ENCODE measurements around the gene GOLPH3. TPM values are rescaled to one million over a fixed set of nuclear protein-coding genes. Genes with fewer than 3 reads are reported as not detected.

GOLPH3 gene
- total RNA-seq, 1 experiment from 2014 or later = 98.7 TPM

GRCh38 chr5:32098890-32099310 is 75.2 kb downstream of the GOLPH3 start:
- DNase-seq = no peak
- Histone ChIP-seq H3K4ac (ENCODE audit: low read depth, low read length) (no peak overlapping the region), H3K79me1 (ENCODE audit: insufficient read depth, low read depth, low read length, poor library complexity, severe bottlenecking) (no peaks in the 10 kb centered on the region), H3K79me2 (ENCODE audit: insufficient read depth, low read length) (no peaks in the 10 kb centered on the region), H3K4me1 (ENCODE audit: insufficient read depth, low read length) (no peaks in the 10 kb centered on the region), H3K14ac (ENCODE audit: insufficient read depth, low read length) (no peak overlapping the region), H3K56ac (ENCODE audit: insufficient read length, low read depth, low read length) (no peak overlapping the region), H3K23ac (ENCODE audit: insufficient read length, low read depth, low read length) (no peak overlapping the region), H3T11ph (ENCODE audit: low read length) (no peak overlapping the region), H4K5ac (ENCODE audit: insufficient read length, low read depth, low read length) (no peak overlapping the region), H2AFZ (ENCODE audit: low read length) (no peak overlapping the region), H2BK120ac (ENCODE audit: low read depth, low read length, poor library complexity, severe bottlenecking) (no peak overlapping the region), H3K4me2 (ENCODE audit: insufficient read depth, insufficient read length, low read length) (no peak overlapping the region), H4K20me1 (ENCODE audit: control insufficient read depth, insufficient read depth, insufficient read length) (no peaks in the 10 kb centered on the region), H2BK20ac (ENCODE audit: low read depth, low read length, poor library complexity, severe bottlenecking) (no peak overlapping the region), H3K9me3 (ENCODE audit: control insufficient read depth, low read depth, low read length) (no peaks in the 10 kb centered on the region), H3K27me3 (ENCODE audit: insufficient read depth, low read length) (no peaks in the 10 kb centered on the region), H4K8ac (replicated peaks; ENCODE audit: insufficient read length, low read depth, low read length) (no peak overlapping the region), H2BK15ac (ENCODE audit: low read depth, low read length) (no peak overlapping the region), H3K23me2 (ENCODE audit: insufficient read length, low read depth, low read length, poor library complexity, severe bottlenecking) (no peaks in the 10 kb centered on the region), H4K91ac (ENCODE audit: insufficient read length, low read depth, low read length) (no peak overlapping the region), H3K27ac (ENCODE audit: insufficient read length, low read depth, low read length) (no peak overlapping the region), H2AK5ac (ENCODE audit: insufficient read length, low read length) (no peak overlapping the region), H3K18ac (ENCODE audit: insufficient read length, low read depth, low read length) (no peak overlapping the region), H2BK5ac (ENCODE audit: insufficient read length, low read length) (no peak overlapping the region), H2BK12ac (ENCODE audit: insufficient read length, low read depth, low read length) (no peak overlapping the region), H3K9ac (ENCODE audit: extremely low read depth, insufficient read length, low read length) (no peak overlapping the region)
- H3K4me1 Mint-ChIP-seq = 0 out of 4 replicates have a peak, but pooled peaks cover 0 to 2% of the 10 kb centered on the region in 2 experiments
- no CpG with 5 or more reads among the region's 11 CpGs for WGBS (ENCODE audit: extremely low coverage, insufficient read length, low lambda C conversion rate)
- TF ChIP-seq, protein P1, sequence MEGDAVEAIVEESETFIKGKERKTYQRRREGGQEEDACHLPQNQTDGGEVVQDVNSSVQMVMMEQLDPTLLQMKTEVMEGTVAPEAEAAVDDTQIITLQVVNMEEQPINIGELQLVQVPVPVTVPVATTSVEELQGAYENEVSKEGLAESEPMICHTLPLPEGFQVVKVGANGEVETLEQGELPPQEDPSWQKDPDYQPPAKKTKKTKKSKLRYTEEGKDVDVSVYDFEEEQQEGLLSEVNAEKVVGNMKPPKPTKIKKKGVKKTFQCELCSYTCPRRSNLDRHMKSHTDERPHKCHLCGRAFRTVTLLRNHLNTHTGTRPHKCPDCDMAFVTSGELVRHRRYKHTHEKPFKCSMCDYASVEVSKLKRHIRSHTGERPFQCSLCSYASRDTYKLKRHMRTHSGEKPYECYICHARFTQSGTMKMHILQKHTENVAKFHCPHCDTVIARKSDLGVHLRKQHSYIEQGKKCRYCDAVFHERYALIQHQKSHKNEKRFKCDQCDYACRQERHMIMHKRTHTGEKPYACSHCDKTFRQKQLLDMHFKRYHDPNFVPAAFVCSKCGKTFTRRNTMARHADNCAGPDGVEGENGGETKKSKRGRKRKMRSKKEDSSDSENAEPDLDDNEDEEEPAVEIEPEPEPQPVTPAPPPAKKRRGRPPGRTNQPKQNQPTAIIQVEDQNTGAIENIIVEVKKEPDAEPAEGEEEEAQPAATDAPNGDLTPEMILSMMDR (conservative IDR thresholded peaks at IDR 0.05) = no peak
- no peaks in the 10 kb centered on the region for H3K27me3 Mint-ChIP-seq (ENCODE audit: low read depth)
- peak overlapping the region in 2 of 3 experiments; percentile 16 to 26; a peak in 3 of 7 replicates for H3K27ac Mint-ChIP-seq
- peaks cover 5 to 84% (median 32%) of the 10 kb centered on the region in 3 experiments; a peak in 6 of 7 replicates for H3K36me3 Mint-ChIP-seq (ENCODE audit: insufficient read depth in 1 of 3, low read depth in 3 of 3)
- no peak overlapping the region for H3K4me3 Mint-ChIP-seq
- H3K9me3 Mint-ChIP-seq = no peaks in the 10 kb centered on the region

All from H9 (cell line).